NB4 (cell line): ENCODE results near the gene VWA5B1.

Experiments
- MYC ChIP-seq: IDR thresholded peaks from 2 replicates; pipeline ENCODE4 v1.6.1; 2011; ENCODE audit warnings: low read depth, low read length
- TF ChIP-seq, protein P1 (sequence below): IDR thresholded peaks from one replicate; pipeline ENCODE4 v1.5.1; 2012; ENCODE audit warnings: low read depth, low read length

DNA sequence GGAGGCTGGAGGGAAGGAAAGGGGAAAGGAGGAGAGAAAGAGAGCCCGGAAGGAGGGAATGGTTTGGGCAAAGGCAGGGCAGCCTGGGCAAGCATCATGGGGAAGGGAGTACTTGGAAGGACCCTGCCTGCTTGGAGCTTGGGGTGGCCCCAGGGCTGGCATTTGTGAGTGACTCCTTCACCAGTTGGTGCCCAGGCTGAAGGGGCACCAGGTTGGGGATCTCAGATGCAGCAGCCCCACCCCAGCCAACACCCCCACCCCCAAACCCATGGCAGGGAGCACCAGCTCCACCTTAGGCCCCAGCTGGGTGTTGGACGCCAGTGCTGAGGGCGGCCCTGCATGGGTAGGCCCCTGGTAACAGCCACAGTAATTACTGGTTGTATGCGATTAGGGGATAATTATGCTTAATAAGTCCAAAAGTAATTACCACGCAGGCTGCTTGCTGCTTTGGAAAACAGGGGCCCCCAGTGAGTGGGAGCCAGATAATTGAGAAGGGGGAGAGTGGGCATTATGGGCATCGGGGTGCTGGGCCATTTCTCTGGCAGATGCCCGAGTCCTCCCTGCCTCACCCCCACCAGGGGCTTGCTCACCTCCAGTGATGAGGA, 78.3 kb downstream of the VWA5B1 start:
- TF ChIP-seq, protein P1, sequence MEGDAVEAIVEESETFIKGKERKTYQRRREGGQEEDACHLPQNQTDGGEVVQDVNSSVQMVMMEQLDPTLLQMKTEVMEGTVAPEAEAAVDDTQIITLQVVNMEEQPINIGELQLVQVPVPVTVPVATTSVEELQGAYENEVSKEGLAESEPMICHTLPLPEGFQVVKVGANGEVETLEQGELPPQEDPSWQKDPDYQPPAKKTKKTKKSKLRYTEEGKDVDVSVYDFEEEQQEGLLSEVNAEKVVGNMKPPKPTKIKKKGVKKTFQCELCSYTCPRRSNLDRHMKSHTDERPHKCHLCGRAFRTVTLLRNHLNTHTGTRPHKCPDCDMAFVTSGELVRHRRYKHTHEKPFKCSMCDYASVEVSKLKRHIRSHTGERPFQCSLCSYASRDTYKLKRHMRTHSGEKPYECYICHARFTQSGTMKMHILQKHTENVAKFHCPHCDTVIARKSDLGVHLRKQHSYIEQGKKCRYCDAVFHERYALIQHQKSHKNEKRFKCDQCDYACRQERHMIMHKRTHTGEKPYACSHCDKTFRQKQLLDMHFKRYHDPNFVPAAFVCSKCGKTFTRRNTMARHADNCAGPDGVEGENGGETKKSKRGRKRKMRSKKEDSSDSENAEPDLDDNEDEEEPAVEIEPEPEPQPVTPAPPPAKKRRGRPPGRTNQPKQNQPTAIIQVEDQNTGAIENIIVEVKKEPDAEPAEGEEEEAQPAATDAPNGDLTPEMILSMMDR: no peak
- no peak for TF ChIP-seq MYC
